Measurements from ENCODE around the gene ACER3.

DNA sequence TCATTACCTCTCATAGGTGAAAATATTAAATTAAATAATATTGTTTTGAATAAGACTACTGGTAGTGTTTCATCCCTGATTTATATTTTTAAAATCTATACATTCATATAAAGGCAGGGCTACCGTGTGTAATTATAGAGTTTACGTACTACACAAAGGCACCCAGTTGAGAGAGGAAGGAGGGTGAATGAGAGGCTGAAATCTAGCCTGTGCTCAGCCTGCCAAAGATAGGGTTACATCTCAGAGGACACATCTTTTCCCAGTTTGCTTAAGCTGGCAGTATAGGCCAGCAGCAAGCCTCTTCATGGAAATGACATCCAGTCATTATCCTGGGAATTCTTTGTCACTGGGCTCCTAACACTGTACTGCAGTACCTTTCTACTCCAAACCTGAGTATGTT is 166.0 kb downstream of the ACER3 start:
- TF ChIP-seq CTCF (IDR thresholded peaks at IDR 0.05; ENCODE audit: poor library complexity) = no peak
- TF ChIP-seq EZH2phosphoT487 (IDR thresholded peaks at IDR 0.05; ENCODE audit: low read depth, severe bottlenecking, unreplicated experiment) = no peak
- no peak for TF ChIP-seq EZH2 (IDR thresholded peaks at IDR 0.05; ENCODE audit: borderline replicate concordance)

Measured in hepatocyte (in vitro differentiated cells).